ENCODE data around the gene NEURL2.

Gene NEURL2

GRCh38 chr20:45848421-45848820 lies 42.6 kb downstream of the NEURL2 start:
- DNase-seq (ENCODE audit: extremely low read depth in 1 of 2, low read depth in 1 of 2), result no peak

GRCh38 chr20:45845452-45845851 lies 45.6 kb downstream of the NEURL2 start:
- no peak for DNase-seq (ENCODE audit: extremely low read depth in 1 of 2, low read depth in 1 of 2)

DNA sequence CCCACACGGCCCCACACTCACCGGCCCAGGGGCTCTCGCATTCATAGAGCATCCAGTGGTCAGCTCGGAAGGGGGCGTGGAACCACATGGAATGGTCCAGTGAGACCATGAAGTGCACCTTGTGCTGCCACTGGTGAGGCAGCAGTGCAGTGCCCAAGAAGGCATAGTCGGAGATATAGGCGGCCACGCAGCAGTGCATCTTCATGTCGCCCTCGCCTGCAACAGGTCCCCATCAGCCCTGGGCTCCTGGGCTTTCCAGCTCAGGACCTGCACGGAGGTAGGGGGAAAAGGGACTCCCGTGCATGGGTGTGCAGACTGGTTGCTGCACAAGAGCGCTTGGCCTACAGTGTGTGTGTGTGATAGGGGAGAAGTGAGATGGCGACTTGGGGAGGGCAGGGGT lies 47.5 kb downstream of the NEURL2 start:
- no peak for DNase-seq (ENCODE audit: extremely low read depth in 1 of 2, low read depth in 1 of 2)

DNA sequence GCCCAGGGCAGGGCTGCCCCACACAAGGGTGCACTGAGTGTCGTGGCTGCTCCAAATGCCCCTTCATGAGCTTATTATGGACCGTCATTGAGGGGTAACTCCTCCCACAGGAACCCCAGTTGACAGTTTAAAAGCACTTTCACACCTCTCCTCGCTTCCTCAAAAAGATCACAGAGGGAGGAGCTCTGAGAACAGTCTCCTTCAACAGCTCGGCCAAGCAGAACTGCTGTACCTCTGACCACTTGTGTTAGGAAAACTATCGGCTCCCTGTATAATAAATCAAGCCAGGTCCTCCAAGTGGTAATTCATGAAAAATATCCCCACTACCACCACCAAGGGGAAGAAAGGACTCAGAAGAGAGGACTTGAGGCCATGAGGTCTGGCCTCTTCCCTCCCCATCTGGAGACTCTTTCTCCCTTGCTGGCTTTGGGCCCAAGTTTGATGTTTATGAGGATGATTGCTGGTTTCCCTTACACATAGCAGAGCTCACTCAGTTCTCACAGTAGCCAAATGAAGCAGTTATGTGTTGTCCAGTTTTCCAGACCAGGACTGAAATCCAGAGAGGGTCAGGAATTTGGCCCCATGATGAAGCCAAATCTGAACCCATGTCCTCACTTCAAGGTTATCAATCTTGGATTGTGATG lies 48.7 kb downstream of the NEURL2 start:
- DNase-seq (ENCODE audit: extremely low read depth in 1 of 2, low read depth in 1 of 2), result no peak

- no peak for DNase-seq (ENCODE audit: extremely low read depth in 1 of 2, low read depth in 1 of 2)
Measured at GRCh38 chr20:45841407-45842129, 49.4 kb downstream of the NEURL2 start.

- no peak for DNase-seq (ENCODE audit: extremely low read depth in 1 of 2, low read depth in 1 of 2)
Measured at GRCh38 chr20:45840700-45841198, 50.3 kb downstream of the NEURL2 start.
